Activated T-helper 1 cell treated with anti-CD3 and anti-CD28 coated beads, Interleukin-2, amount 50 U/mL, for 16 hours (primary cell): ENCODE results near the gene PI4K2B.
"Not testable (repeated sequence)": the region's sequence is repeated elsewhere in the genome, so short reads cannot be mapped to it uniquely, and the experiment has no call there.

Experiments used
- DNase-seq, 2 donors: peaks; one replicate each; pipeline ENCODE4 v3.0.0-alpha.2; 2020; ENCODE audit warnings: low read depth in 1 of 2, low spot score in 1 of 2

The PI4K2B gene

GRCh38 chr4:25240754-25241210 lies 6.9 kb downstream of the PI4K2B start:
- DNase-seq: not testable (repeated sequence)

GRCh38 chr4:25242195-25242594 lies 8.4 kb downstream of the PI4K2B start:
- DNase-seq: not testable (repeated sequence)

- no peak for DNase-seq
Measured at GRCh38 chr4:25245181-25245580, 11.3 kb downstream of the PI4K2B start.

DNA sequence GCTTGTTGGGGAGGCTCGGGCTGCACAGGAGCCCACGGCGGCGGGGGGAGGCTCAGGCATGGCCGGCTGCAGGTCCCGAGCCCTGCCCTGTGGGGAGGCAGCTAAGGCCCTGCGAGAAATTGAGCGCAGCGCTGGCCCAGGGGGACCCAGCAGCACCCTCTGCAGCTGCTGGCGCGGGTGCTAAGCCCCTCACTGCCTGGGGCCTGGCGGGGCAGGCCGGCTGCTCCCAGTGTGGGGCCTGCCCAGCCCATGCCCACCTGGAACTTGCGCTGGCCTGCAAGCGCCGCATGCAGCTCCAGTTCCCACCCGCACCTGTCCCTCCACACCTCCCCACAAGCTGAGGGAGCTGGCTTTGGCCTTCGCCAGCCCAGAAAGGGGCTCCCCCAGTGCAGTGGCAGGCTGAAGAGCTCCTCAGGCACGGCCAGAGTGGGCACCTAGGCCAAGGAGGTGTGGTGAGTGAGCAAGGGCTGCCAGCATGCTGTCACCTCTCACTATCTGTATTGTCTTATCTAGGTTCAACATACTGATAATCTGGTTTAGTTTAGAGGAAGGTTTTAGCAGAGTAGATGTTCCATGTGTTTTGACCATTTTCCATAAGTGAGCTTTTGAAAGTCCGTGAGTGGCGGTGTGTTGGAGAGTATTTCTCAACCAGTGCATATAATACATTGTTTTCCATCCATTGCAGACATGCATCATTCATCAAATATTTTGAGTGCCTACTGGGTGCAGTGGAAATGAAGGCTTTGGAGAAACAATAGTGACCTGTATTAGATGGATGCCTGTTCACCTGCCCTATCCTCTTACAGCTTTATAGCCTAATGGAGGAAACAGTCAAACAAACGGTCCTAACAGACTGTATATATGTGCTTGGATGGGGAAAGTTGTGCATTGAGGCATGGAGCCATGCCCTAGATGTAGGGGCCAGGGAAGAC lies 13.1 kb downstream of the PI4K2B start:
- no peak for DNase-seq

DNA sequence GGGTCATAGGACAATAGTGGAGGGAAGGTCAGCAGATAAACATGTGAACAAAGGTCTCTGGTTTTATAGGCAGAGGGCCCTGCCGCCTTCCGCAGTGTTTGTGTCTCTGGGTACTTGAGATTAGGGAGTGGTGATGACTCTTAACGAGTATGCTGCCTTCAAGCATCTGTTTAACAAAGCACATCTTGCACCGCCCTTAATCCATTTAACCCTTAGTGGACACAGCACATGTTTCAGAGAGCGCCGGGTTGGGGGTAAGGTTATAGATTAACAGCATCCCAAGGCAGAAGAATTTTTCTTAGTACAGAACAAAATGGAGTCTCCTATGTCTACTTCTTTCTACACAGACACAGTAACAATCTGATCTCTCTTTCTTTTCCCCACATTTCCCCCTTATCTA lies 15.0 kb downstream of the PI4K2B start:
- not testable (repeated sequence) for DNase-seq

DNA sequence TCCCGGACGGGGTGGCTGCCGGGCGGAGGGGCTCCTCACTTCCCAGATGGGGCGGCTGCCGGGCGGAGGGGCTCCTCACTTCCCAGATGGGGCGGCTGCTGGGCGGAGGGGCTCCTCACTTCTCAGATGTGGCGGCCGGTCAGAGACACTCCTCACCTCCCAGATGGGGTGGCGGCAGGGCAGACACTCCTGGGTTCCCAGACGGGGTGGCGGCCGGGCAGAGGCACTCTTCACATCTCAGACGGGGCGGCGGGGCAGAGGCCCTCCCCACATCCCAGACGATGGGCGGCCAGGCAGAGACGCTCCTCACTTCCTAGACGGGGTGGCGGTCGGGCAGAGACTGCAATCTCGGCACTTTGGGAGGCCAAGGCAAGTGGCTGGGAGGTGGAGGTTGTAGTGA lies 15.7 kb downstream of the PI4K2B start:
- DNase-seq: not testable (repeated sequence)

GRCh38 chr4:25252230-25253070 lies 18.6 kb downstream of the PI4K2B start:
- DNase-seq: no peak

GRCh38 chr4:25253071-25253445 lies 19.2 kb downstream of the PI4K2B start:
- no peak for DNase-seq

DNA sequence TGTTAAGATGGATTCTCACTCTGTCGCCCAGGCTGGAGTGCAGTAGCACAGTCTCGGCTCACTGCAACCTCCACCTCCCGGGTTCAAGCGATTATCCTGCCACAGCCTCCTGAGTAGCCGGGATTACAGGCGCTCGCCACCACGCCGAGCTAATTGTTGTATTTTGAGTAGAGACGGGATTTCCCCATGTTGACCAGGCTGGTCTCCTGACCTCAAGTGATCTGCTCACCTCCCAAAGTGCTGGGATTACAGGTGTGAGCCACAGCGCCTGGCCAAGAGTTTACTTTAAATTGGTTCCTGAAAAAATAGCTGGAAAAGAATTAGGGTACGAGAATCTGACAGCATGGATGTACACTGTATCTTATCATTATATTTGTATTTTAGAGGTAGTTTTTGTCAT lies 20.0 kb downstream of the PI4K2B start:
- not testable (repeated sequence) for DNase-seq

DNA sequence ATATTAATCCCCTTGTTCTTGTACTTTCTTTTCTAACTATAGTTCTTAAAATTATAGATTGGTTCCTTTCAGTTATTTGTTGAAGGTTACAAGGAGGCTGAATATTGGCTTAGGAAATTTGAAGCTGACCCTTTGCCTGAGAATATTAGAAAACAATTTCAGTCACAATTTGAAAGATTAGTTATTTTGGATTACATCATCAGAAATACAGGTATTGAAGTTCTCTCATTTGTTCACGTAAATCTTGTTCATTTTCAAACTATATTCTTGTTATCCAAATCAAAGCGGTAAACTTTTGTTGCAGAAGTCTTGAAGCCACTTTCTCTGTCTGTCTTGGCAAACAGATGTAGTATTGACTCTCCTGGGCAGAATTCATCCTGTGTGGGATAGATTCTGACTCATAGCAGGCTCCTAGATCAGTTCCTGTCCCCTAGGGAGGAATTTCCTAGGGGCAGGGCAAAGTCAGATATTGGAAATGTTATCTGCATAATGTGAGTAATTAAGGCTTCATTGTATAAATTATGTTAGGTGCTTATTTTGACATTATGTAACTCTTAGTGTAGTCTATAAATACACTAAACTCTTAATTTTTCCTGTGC lies 25.2 kb downstream of the PI4K2B start:
- DNase-seq: no peak

- DNase-seq: no peak
Measured at GRCh38 chr4:25271866-25272265, 38.0 kb downstream of the PI4K2B start.

GRCh38 chr4:25280210-25280609 lies 46.4 kb downstream of the PI4K2B start:
- DNase-seq: no peak

- DNase-seq: no peak
Measured at GRCh38 chr4:25283948-25284347, 50.1 kb downstream of the PI4K2B start.

DNA sequence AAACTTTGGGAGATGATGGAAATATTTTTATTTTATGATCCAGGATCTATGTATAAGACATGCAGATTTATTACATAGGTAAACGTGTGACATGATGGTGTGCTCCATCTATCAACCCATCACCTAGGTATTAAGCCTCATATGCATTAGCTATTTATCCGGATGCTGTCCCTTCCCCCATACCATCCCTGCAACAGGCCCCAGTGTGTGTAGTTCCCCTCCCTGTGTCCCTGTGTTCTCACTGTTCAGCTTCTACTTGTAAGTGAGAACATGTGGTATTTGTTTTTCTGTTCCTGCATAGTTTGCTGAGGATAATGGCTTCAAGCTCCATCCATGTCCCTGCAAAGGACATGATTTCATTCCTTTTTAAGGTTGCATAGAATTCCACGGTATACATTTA lies 50.6 kb downstream of the PI4K2B start:
- DNase-seq: no peak

DNA sequence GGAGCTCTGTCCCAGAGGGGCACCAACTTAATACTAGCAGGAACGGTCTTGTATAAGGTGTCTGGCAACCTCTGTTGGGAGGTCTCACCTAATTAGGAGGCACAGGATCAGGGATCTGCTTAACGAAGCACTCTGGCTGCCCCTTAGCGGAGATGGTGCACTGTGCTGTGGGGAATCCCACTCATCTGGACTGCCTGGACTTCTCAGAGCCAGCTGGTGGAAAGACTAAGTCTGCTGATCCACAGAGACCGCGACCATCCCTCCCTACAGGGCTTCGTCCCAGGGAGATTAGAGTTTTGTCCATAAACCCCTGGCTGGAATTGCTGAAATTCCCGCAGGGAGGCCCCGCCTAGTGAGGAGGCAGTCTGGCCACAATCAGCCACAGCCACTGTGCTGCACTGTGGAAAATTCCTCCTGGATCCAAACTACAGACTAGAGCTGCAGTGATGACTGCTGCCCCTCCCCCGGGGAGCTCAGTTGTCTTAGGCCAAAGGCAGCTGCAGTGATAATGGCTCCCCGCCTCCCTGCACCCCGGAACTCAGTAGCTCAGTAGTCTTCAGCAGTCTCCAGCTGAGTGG lies 56.7 kb downstream of the PI4K2B start:
- DNase-seq: no peak

DNA sequence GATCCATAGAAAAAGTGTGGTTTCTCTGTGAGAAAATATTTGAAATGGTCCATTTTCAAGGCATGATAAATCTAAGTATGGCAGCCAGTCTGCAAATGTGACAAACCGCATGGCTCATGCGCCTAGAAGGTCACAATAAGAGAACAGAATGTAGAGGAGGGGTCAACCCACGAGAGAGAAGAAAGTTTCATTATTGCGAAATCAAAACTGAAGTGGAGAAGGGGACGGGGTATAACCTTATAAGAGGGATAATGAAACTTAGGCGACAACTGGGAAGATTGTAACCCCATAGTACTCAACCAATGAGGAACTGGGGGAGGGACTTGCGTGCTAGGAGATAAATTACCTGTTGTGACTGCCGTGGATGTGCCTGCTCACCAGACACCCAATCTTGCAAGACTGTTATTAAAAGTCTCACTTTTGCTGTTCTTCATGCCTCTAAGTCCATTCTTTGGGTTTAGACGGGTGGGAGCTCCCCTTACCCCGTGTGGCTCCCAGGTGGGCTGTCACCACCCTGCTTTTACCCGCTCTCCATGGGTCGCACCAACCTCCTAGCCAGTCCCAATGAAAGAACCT lies 57.4 kb downstream of the PI4K2B start:
- no peak for DNase-seq

- no peak for DNase-seq
Measured at GRCh38 chr4:25297528-25298242, 63.9 kb downstream of the PI4K2B start.

DNA sequence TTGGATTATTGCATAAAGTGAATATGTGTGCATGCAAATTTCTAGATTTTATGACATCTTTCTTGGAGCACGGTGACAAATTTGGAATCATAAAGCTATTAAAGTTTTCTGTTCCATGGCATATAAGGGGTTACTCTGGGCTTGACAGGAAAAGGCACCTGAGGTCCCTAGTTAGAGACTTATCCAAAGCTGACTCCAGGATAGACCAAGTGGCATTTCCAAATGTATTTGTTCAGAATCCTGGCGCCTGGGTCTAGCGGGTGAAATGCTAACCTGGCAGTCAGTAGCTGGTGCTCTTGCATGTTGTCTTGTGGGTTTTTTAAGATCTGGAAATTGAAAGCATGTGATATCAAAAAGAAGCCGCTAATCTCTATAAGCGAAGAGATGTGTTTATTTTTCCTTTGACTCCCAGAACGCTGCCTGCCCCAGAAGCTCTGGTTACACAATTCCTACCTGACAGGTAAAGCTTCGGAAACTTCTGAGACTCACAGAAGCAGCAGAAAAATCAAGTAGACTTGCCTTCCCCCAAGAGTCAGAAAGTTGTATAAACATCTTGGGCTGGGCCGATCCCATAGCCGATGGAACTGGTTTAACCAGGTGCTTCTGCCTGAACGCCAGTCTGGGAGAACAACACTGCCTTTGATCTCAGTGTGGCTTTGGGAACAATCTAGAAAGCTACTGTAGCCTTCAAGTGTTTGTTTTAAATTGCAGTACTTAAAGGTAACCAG lies 65.8 kb downstream of the PI4K2B start:
- no peak for DNase-seq

DNA sequence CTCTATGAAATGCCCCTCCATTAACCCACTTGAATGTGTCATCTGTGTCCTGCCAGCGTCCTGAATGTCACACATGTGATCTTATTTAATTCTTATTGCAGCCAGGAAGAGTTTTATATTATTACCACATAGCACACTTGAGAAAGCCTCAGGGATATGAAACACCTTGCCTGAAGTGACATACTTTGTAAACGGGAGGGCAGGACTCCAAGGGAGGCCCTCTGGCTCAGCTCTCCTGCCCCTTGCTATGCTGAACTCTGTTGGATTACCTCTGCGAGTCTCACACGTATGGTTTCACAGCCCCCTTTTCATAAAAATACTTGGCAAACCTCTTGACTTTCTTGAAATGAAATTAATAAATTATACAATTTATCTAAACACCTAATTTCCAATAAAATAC lies 67.6 kb downstream of the PI4K2B start:
- DNase-seq: no peak

DNA sequence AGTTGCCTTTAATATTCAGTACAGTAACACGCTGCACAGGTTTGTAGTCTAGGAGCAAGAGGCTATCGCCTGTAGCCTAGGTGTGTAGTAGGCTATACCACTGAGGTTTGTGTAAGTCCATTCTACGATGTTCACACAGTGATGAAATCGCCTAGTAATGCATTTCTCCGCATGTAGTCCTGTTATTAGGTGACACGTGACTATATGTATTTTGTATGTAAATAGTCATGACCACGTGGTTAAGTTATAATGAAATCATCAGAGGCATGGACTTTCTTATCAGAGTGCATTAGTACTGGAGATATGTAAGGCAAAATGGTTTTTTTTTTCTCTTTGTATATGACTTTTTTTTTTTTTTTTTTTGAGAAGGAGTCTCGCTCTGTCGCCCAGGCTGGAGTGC lies 68.8 kb downstream of the PI4K2B start:
- DNase-seq: no peak
